CD4-positive, alpha-beta T cell treated with Interleukin-15 for 1 hour (primary cell): ENCODE data around the gene LAMP1.
"Not testable (repeated sequence)": the region's sequence is repeated elsewhere in the genome, so short reads cannot be mapped to it uniquely, and the experiment has no call there.

Source experiments
- DNase-seq: peaks from one replicate; pipeline ENCODE4 v3.0.0-alpha.2; 2020

LAMP1 gene

GRCh38 chr13:113296823-113297369, at the start of gene LAMP1:
Gene LAMP1 (plus strand): TSS chr13:113297239. CDS start chr13:113297435, 196 bp downstream.
- peak; percentile 97 for DNase-seq

- no peak for DNase-seq
Measured at GRCh38 chr13:113252516-113253095, 44.4 kb upstream of the LAMP1 start.

- not testable (repeated sequence) for DNase-seq
Measured at GRCh38 chr13:113257908-113258307, 39.1 kb upstream of the LAMP1 start.

- DNase-seq: no peak
Measured at GRCh38 chr13:113258321-113259054, 38.6 kb upstream of the LAMP1 start.

GRCh38 chr13:113260996-113261395, 36.0 kb upstream of the LAMP1 start:
- no peak for DNase-seq

GRCh38 chr13:113263016-113263415, 34.0 kb upstream of the LAMP1 start:
- DNase-seq: not testable (repeated sequence)

GRCh38 chr13:113267642-113268405, 29.2 kb upstream of the LAMP1 start:
- no peak for DNase-seq

- no peak for DNase-seq
Measured at GRCh38 chr13:113272031-113272430, 25.0 kb upstream of the LAMP1 start.

- no peak for DNase-seq
Measured at GRCh38 chr13:113272701-113273181, 24.3 kb upstream of the LAMP1 start.

GRCh38 chr13:113273321-113273720, 23.7 kb upstream of the LAMP1 start:
- DNase-seq: no peak

GRCh38 chr13:113273851-113274590, 23.0 kb upstream of the LAMP1 start:
- DNase-seq: no peak

GRCh38 chr13:113274721-113275120, 22.3 kb upstream of the LAMP1 start:
- DNase-seq: no peak

GRCh38 chr13:113275387-113275786, 21.7 kb upstream of the LAMP1 start:
- DNase-seq: no peak

GRCh38 chr13:113280126-113280525, 16.9 kb upstream of the LAMP1 start:
- no peak for DNase-seq

GRCh38 chr13:113283904-113284303, 13.1 kb upstream of the LAMP1 start:
- DNase-seq: no peak

- DNase-seq: no peak
Measured at GRCh38 chr13:113288880-113289279, 8.2 kb upstream of the LAMP1 start.

- no peak for DNase-seq
Measured at GRCh38 chr13:113291129-113291528, 5.9 kb upstream of the LAMP1 start.

GRCh38 chr13:113292021-113292862, 4.8 kb upstream of the LAMP1 start:
- DNase-seq: no peak

GRCh38 chr13:113293686-113294085, 3.4 kb upstream of the LAMP1 start:
- DNase-seq: no peak

- DNase-seq: no peak
Measured at GRCh38 chr13:113295776-113296175, 1.3 kb upstream of the LAMP1 start.

GRCh38 chr13:113297370-113298042, 467 bp downstream of the LAMP1 start:
- DNase-seq: peak; percentile 58
